ENCODE measurements around the gene PACS2. TPM values are rescaled to one million over a fixed set of nuclear protein-coding genes. Genes with fewer than 3 reads are reported as not detected.

PACS2 gene
- total RNA-seq, 1 experiment from 2014 or later: 72.5 TPM

- H3K4me1 Mint-ChIP-seq: peaks cover 52 to 59% of the 10 kb centered on the region in 2 experiments
- no peaks in the 10 kb centered on the region for H3K27me3 Mint-ChIP-seq (ENCODE audit: low read depth)
- no peak overlapping the region for H3K23ac ChIP-seq (ENCODE audit: insufficient read length, low read depth, low read length)
- no peak overlapping the region for H2BK20ac ChIP-seq (ENCODE audit: low read depth, low read length, poor library complexity, severe bottlenecking)
- H4K91ac ChIP-seq (ENCODE audit: insufficient read length, low read depth, low read length): no peak overlapping the region
- H3K4me1 ChIP-seq (ENCODE audit: insufficient read depth, low read length): peaks cover 6% of the 10 kb centered on the region; the same call in 1 of the 2 replicates
- no CpG with 5 or more reads among the region's 17 CpGs for WGBS (ENCODE audit: extremely low coverage, insufficient read length, low lambda C conversion rate)
- no peak for TF ChIP-seq CTCF (conservative IDR thresholded peaks at IDR 0.05)
- no peaks in the 10 kb centered on the region for H3K23me2 ChIP-seq (ENCODE audit: insufficient read length, low read depth, low read length, poor library complexity, severe bottlenecking)
- H2AK5ac ChIP-seq (ENCODE audit: insufficient read length, low read length): no peak overlapping the region
- peaks cover 0 to 4% of the 10 kb centered on the region in 2 experiments; a peak in 1 of 5 replicates for H3K9me3 Mint-ChIP-seq
- H2BK120ac ChIP-seq (ENCODE audit: low read depth, low read length, poor library complexity, severe bottlenecking): no peak overlapping the region
- H3K18ac ChIP-seq (ENCODE audit: insufficient read length, low read depth, low read length): no peak overlapping the region
- H3K27ac ChIP-seq (ENCODE audit: insufficient read length, low read depth, low read length): no peak overlapping the region
- no peak overlapping the region for H4K8ac ChIP-seq (replicated peaks; ENCODE audit: insufficient read length, low read depth, low read length)
- H2AFZ ChIP-seq (ENCODE audit: low read length): no peak overlapping the region
- peak overlapping the region in 1 of 3 experiments; percentile 64; a peak in 2 of 7 replicates for H3K27ac Mint-ChIP-seq
- H3K9me3 ChIP-seq (ENCODE audit: control insufficient read depth, low read depth, low read length): no peaks in the 10 kb centered on the region
- H3K14ac ChIP-seq (ENCODE audit: insufficient read depth, low read length): peak overlapping the region; percentile 44; the same call in 1 of the 2 replicates
- no peak overlapping the region for H3K4ac ChIP-seq (ENCODE audit: low read depth, low read length)
- H3T11ph ChIP-seq (ENCODE audit: low read length): no peak overlapping the region
- peaks cover 0 to 4% (median 0%) of the 10 kb centered on the region in 3 experiments; a peak in 1 of 7 replicates for H3K36me3 Mint-ChIP-seq (ENCODE audit: insufficient read depth in 1 of 3, low read depth in 3 of 3)
- H3K4me2 ChIP-seq (ENCODE audit: insufficient read depth, insufficient read length, low read length): no peak overlapping the region
- H2BK12ac ChIP-seq (ENCODE audit: insufficient read length, low read depth, low read length): no peak overlapping the region
- no peak overlapping the region for H3K9ac ChIP-seq (ENCODE audit: extremely low read depth, insufficient read length, low read length)
- H2BK5ac ChIP-seq (ENCODE audit: insufficient read length, low read length): no peak overlapping the region
- peaks cover 5% of the 10 kb centered on the region; the same call in 1 of the 2 replicates for H3K79me2 ChIP-seq (ENCODE audit: insufficient read depth, low read length)
- H3K79me1 ChIP-seq (ENCODE audit: insufficient read depth, low read depth, low read length, poor library complexity, severe bottlenecking): peaks cover 8% of the 10 kb centered on the region
- peaks cover 4% of the 10 kb centered on the region for H4K20me1 ChIP-seq (ENCODE audit: control insufficient read depth, insufficient read depth, insufficient read length)
- H3K56ac ChIP-seq (ENCODE audit: insufficient read length, low read depth, low read length): no peak overlapping the region
- no peak overlapping the region for H3K4me3 Mint-ChIP-seq
- no peak overlapping the region for H2BK15ac ChIP-seq (ENCODE audit: low read depth, low read length)
- H3K27me3 ChIP-seq (ENCODE audit: insufficient read depth, low read length): no peaks in the 10 kb centered on the region
- H4K5ac ChIP-seq (ENCODE audit: insufficient read length, low read depth, low read length): no peak overlapping the region
- no peak for DNase-seq
These were observed 15.0 kb downstream of the PACS2 start for GRCh38 chr14:105329411-105330150.
